Non-pigmented ciliary epithelial cell (primary cell): ENCODE measurements around the gene METAP1.
A peak's percentile ranks its signal among the peaks of the same experiment; 100 is the strongest.
"Not testable (repeated sequence)": the region's sequence is repeated elsewhere in the genome, so short reads cannot be mapped to it uniquely, and the experiment has no call there.

Experiments used
- DNase-seq: peaks from one replicate; pipeline ENCODE4 v3.0.0-alpha.2; 2010; ENCODE audit warnings: low read depth

METAP1 gene

GRCh38 chr4:98997166-98997565 lies 1.6 kb downstream of the METAP1 start:
- no peak for DNase-seq

GRCh38 chr4:98998551-98998950 lies 3.0 kb downstream of the METAP1 start:
- DNase-seq, result no peak

GRCh38 chr4:99002279-99002678 lies 6.8 kb downstream of the METAP1 start:
- no peak for DNase-seq

- DNase-seq, result no peak
Measured at GRCh38 chr4:99008051-99008450, 12.5 kb downstream of the METAP1 start.

GRCh38 chr4:99011910-99012309 lies 16.4 kb downstream of the METAP1 start:
- no peak for DNase-seq

- no peak for DNase-seq
Measured at GRCh38 chr4:99013402-99013843, 17.9 kb downstream of the METAP1 start.

- no peak for DNase-seq
Measured at GRCh38 chr4:99013884-99014523, 18.5 kb downstream of the METAP1 start.

GRCh38 chr4:99021386-99021785 lies 25.9 kb downstream of the METAP1 start:
- no peak for DNase-seq

- no peak for DNase-seq
Measured at GRCh38 chr4:99022566-99022965, 27.0 kb downstream of the METAP1 start.

GRCh38 chr4:99023800-99024251 lies 28.3 kb downstream of the METAP1 start:
- DNase-seq, result not testable (repeated sequence)

- no peak for DNase-seq
Measured at GRCh38 chr4:99024481-99025275, 29.2 kb downstream of the METAP1 start.

- no peak for DNase-seq
Measured at GRCh38 chr4:99025506-99025905, 30.0 kb downstream of the METAP1 start.

GRCh38 chr4:99027304-99027703 lies 31.8 kb downstream of the METAP1 start:
- DNase-seq, result no peak

GRCh38 chr4:99028187-99028586 lies 32.7 kb downstream of the METAP1 start:
- no peak for DNase-seq

GRCh38 chr4:99029018-99029735 lies 33.7 kb downstream of the METAP1 start:
- DNase-seq, result no peak

- DNase-seq, result no peak
Measured at GRCh38 chr4:99029852-99030251, 34.3 kb downstream of the METAP1 start.

GRCh38 chr4:99033956-99034355 lies 38.4 kb downstream of the METAP1 start:
- peak; percentile 18 for DNase-seq

GRCh38 chr4:99038213-99038612 lies 42.7 kb downstream of the METAP1 start:
- no peak for DNase-seq

- DNase-seq, result no peak
Measured at GRCh38 chr4:99043346-99043745, 47.8 kb downstream of the METAP1 start.

- DNase-seq, result no peak
Measured at GRCh38 chr4:99047710-99048109, 52.2 kb downstream of the METAP1 start.

- DNase-seq, result no peak
Measured at GRCh38 chr4:99052902-99053301, 57.4 kb downstream of the METAP1 start.

- DNase-seq, result no peak
Measured at GRCh38 chr4:99054428-99054994, 59.0 kb downstream of the METAP1 start.
